H1 (cell line): ENCODE results near the gene GPR162. TPM values are rescaled to one million over a fixed set of nuclear protein-coding genes. Genes with fewer than 3 reads are reported as not detected.

Source experiments
- ASH2L ChIP-seq: fragments of 200-600, 300-600 bp; sonication (generic); IDR thresholded peaks from one replicate; pipeline ENCODE4 v1.7.1; 2017; ENCODE audit warnings: low read length
- BCL11A ChIP-seq, 2 experiments: IDR thresholded peaks; one replicate each; pipeline ENCODE4 v1.6.1; 2011; ENCODE audit warnings: low read depth in 2 of 2, low read length in 2 of 2, mild to moderate bottlenecking in 2 of 2
- CHD1 ChIP-seq: IDR thresholded peaks from 2 replicates; pipeline ENCODE4 v1.6.1; 2012; ENCODE audit warnings: low read depth, low read length, improper control_type of control experiment
- CHD2 ChIP-seq: IDR thresholded peaks from 2 replicates; pipeline ENCODE4 v1.6.1; 2012; ENCODE audit warnings: low read length, improper control_type of control experiment
- EGR1 ChIP-seq: IDR thresholded peaks from 2 replicates; pipeline ENCODE4 v1.6.1; 2011; ENCODE audit warnings: low read depth, low read length, borderline replicate concordance
- EZH2 ChIP-seq: fragments of 200-600 bp; sonication (generic); IDR thresholded peaks from 2 replicates; pipeline ENCODE4 v1.7.1; 2012; ENCODE audit warnings: low read depth, mild to moderate bottlenecking, moderate library complexity, low read length, inconsistent platforms; ENCODE audit not compliant: severe bottlenecking
- GABPA ChIP-seq: IDR thresholded peaks from 2 replicates; pipeline ENCODE4 v1.6.1; 2011; ENCODE audit warnings: mild to moderate bottlenecking, low read length, moderate library complexity, borderline replicate concordance; ENCODE audit not compliant: insufficient read depth
- HDAC6 ChIP-seq: IDR thresholded peaks from one replicate; pipeline ENCODE4 v1.7.1; 2012; ENCODE audit warnings: low read depth, mild to moderate bottlenecking, inconsistent platforms, low read length, moderate library complexity
- KDM1A ChIP-seq: fragments of 200-600, 300-600 bp; sonication (generic); IDR thresholded peaks from 2 replicates; pipeline ENCODE4 v1.7.1; 2016; ENCODE audit warnings: mild to moderate bottlenecking, low read length, borderline replicate concordance
- KDM5A ChIP-seq: fragments of 200-600 bp; IDR thresholded peaks from 2 replicates; pipeline ENCODE4 v1.7.1; 2012; ENCODE audit warnings: mild to moderate bottlenecking, low read length, inconsistent platforms, mixed read lengths
- POLR2AphosphoS5 ChIP-seq: IDR thresholded peaks from 2 replicates; pipeline ENCODE4 v1.6.1; 2011; ENCODE audit warnings: low read depth, low read length
- RAD21 ChIP-seq, 2 experiments: IDR thresholded peaks in 1 of 2; conservative IDR thresholded peaks in 1 of 2; 2 replicates each; pipeline ENCODE4 v1.6.1; 2011; ENCODE audit warnings: low read depth in 2 of 2, low read length in 2 of 2, improper control_type of control experiment in 1 of 2, inconsistent platforms in 1 of 2, mild to moderate bottlenecking in 1 of 2, moderate library complexity in 1 of 2
- RBBP5 ChIP-seq: IDR thresholded peaks from 2 replicates; pipeline ENCODE4 v1.7.1; 2012; ENCODE audit warnings: low read depth, mild to moderate bottlenecking, inconsistent platforms, low read length, moderate library complexity, borderline replicate concordance
- RFX5 ChIP-seq: IDR thresholded peaks from 2 replicates; pipeline ENCODE4 v1.6.1; 2011; ENCODE audit warnings: low read depth, low read length, improper control_type of control experiment, borderline replicate concordance
- RXRA ChIP-seq: IDR thresholded peaks from 2 replicates; pipeline ENCODE4 v1.6.1; 2011; ENCODE audit warnings: low read depth, mild to moderate bottlenecking, low read length, moderate library complexity; ENCODE audit not compliant: insufficient read depth
- SIN3A ChIP-seq, 2 experiments: IDR thresholded peaks in 1 of 2; conservative IDR thresholded peaks in 1 of 2; 2 replicates each; pipeline ENCODE4 v1.6.1; 2011 to 2012; ENCODE audit warnings: low read length in 2 of 2, improper control_type of control experiment in 1 of 2, low read depth in 1 of 2, mild to moderate bottlenecking in 1 of 2
- SP1 ChIP-seq: IDR thresholded peaks from 2 replicates; pipeline ENCODE4 v1.6.1; 2011; ENCODE audit warnings: low read depth, low read length
- SP2 ChIP-seq: IDR thresholded peaks from 2 replicates; pipeline ENCODE4 v1.6.1; 2012; ENCODE audit warnings: mild to moderate bottlenecking, low read length, inconsistent platforms
- SRF ChIP-seq: IDR thresholded peaks from 2 replicates; pipeline ENCODE4 v1.6.1; 2011; ENCODE audit warnings: mild to moderate bottlenecking, low read depth, low read length, moderate library complexity
- USF2 ChIP-seq: IDR thresholded peaks from 2 replicates; pipeline ENCODE4 v1.6.1; 2011; ENCODE audit warnings: low read length, improper control_type of control experiment
- ZNF274 ChIP-seq: IDR thresholded peaks from 2 replicates; pipeline ENCODE4 v1.7.0; 2012; ENCODE audit warnings: low read length, borderline replicate concordance; ENCODE audit errors: extremely low read depth
- polyA plus RNA-seq, 7 experiments: library from polyadenylated mRNA; depleted of rRNA in 3 of 7; stranded (reverse) in 5 of 7; unstranded in 2 of 7; fragments of >200 nt in 5 of 7; fragments of 200-250 nt in 2 of 7; gene quantifications; 1 replicate in 5 of 7; 2 replicates in 1 of 7; 4 replicates in 1 of 7; pipeline versions ENCODE4 v1.2.1 to v1.2.3, GENCODE V29; 2011 to 2013; ENCODE audit warnings: missing spikeins in 2 of 7, mixed read lengths in 2 of 7
- total RNA-seq: library from RNA; stranded (reverse); fragmentation: NEBNext Ultra II Directional; extraction: Animal tissue kit (Norgen Biotek cat#: 25700); gene quantifications from 2 replicates; pipeline ENCODE4 v1.2.1, GENCODE V29; 2021
- TF ChIP-seq, protein P1 (sequence below): IDR thresholded peaks from 2 replicates; pipeline ENCODE4 v1.6.1; 2011; ENCODE audit warnings: low read depth, mild to moderate bottlenecking, low read length; ENCODE audit not compliant: insufficient read depth

Gene GPR162
- total and polyA plus RNA-seq, 2 of the 8 experiments (the other 6 are each of a cell fraction or from before 2014, with no cell fraction given) = 7.3 to 8.8 TPM

DNA sequence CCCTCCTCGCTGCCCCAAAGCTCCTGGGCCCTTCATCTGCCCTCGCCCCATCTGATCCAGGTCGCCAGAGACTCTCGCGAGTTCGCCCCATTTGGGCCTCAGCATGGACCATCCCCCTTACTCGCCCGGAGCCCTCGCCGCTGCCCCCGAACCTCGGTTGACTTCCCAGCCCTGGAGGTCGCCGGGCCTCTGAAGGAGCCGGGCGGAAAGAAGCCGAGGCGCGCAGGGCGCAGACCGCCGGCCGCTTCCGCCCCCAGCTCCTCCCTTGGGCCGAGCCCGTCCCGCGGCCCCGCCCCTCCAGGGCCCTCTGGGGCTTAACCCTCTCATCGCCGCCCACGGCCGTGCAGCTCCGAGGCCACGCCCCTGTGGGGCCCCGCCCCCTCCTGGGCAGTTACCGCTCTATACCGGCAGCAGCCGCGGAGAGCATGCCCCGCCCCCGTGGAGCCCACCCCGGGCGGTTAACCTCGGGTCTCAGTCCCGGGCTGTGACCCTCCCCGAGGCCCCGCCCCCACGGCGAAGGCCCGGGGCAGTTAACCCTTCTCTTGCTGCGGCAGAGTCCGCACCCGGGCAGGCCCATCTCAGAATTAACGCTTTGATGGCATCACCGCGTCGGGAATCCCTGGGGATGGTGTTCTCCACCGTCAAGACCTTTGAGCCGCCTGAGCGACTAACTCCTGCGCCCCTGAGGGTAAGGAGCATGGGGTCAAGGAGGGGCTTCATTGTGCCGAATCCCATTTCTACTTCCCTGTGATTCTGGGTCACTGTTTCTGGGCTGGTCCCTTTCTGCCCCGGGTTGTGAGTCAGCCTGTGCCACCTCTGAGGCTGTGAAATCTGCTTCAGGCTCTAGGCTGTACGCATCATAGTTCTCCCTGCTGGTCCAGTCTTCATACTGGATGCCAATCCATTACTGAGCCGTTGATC, 51.7 kb downstream of the GPR162 start, which contains the start of gene SPSB2 (continued):
- TF ChIP-seq CHD1 (no peak), RXRA (no peak), EZH2 (no peak), SIN3A (conservative IDR thresholded peaks at IDR 0.05 in 1 of 2, IDR thresholded peaks at IDR 0.05 in 1 of 2; ENCODE audit: low read depth in 1 of 2, low read length in 2 of 2) (no peak; a peak in 1 of 4 replicates), POLR2AphosphoS5 (no peak; the same call in 1 of the 2 replicates), ZNF274 (no peak), SP1 (peak; percentile 86), RAD21 (IDR thresholded peaks at IDR 0.05 in 1 of 2, conservative IDR thresholded peaks at IDR 0.05 in 1 of 2; ENCODE audit: low read depth in 2 of 2, low read length in 2 of 2) (peak in 1 of 2 experiments; percentile 9; a peak in 1 of 4 replicates), GABPA (no peak), KDM5A (no peak), ASH2L (peak; percentile 55), KDM1A (no peak), BCL11A (IDR thresholded peaks at IDR 0.05; ENCODE audit: low read depth in 2 of 2, low read length in 2 of 2) (peak in 1 of 2 experiments; percentile 36), HDAC6 (no peak), SP2 (no peak), RBBP5 (no peak), RFX5 (no peak), USF2 (no peak), SRF (no peak), CHD2 (peak; percentile 71), EGR1 (peak; percentile 76; the same call in 1 of the 2 replicates)
- TF ChIP-seq, protein P1, sequence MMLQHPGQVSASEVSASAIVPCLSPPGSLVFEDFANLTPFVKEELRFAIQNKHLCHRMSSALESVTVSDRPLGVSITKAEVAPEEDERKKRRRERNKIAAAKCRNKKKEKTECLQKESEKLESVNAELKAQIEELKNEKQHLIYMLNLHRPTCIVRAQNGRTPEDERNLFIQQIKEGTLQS = no peak
